Ramos (cell line): ENCODE results near the gene P3H4.
"Not testable (repeated sequence)": the region's sequence is repeated elsewhere in the genome, so short reads cannot be mapped to it uniquely, and the experiment has no call there.

ENCODE experiments used
- in situ Hi-C: fragments of 300-500 bp; cut with MboI; formaldehyde crosslinking; loops from one replicate; pipeline ENCODE4 v1.14.3; 2022; ENCODE audit warnings: low sequenced_read_pairs; ENCODE audit not compliant: unreplicated experiment

The P3H4 gene

DNA sequence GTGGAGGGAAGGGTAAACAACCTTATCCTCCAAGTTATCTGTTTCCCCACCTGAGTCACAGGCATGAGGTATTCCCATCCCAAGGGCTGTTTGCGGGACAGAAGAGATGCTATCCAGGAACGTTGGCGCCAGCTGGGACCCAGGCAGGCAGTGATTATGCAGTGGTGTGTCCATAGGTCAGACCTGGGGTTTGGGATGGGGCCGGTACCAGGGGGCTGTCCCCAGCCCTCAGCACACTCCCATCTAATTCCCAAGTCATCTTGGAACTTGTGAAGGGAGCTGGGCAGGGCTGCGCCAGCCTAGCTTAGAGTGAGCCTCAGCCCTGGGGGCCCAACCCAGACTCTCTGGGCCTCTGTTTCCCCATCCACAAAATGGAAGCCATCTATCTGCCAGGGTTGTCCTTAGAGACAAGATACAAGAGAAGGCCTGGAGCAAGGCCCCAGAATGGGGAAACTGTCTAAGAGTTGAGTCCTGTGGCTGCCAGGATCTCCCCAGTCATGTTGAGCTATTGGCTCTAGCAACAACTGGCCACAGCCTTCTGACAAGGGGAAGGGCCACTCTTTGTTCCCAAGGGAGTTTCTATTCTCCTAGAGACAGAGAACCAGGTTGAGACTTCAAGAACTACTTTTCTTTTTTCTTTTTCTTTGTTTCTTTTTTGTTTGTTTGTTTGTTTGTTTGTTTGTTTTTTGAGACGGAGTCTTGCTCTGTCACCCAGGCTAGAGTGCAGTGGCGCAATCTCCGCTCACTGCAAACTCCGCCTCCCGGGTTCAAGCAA, 15.4 kb downstream of the P3H4 start:
- in situ Hi-C loops: no loop called here

DNA sequence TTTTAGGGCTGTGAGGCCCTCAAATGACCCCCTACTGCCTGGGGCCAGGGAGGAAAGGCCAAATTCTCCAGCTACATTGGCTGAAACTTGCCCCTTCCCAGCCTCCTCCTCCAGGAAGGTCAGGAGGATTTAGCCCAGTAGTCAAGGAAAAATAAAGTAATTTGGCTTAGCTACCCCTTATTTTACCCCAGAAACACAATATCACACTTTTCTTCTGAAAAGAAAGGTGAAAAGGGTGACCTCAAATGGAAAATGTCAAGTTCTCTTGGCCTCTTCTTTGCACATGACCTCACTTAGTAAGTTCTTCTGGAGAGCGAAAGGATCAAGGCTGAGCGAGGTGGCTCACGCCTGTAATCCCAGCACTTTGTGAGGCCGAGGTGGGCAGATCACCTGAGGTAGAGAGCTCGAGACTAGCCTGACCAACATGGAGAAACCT, 17.2 kb downstream of the P3H4 start:
- in situ Hi-C loops: no loop called here

DNA sequence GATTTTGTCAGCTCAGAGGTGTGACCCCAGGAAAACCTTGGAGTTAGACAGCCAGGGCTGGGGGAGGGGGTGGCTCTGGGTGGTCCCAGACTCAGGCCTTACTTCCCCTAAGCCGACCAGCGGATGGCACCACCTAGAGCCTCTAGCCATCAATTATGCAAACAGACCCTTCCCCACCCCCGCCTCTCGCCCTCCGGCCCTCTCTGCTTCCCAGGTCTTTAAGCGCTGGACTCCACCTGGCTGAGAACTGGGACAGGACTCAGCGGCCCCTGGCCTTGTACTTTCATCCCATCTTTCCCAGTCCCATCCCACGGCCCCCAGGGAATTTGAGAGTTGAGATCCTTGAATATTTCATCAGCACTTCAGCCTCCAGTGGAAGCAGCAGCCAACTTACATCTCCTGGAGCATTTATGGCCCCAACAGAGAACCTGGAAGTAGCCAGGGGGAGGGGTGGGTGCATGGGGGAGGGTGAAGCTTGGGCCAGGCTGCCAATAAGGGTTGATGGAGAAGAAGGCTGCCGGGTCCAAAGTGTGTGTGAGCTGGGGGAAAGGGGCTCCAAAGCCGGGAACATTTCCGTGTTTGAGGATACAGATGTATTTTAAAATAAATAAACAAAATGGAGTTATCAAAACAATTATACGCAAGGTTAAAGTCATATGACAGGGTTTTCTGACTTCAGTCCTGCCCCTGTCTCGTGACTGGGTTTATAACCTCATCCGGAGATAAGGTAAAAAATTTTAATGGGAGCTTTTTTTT, 17.8 kb downstream of the P3H4 start:
- in situ Hi-C loops: no loop called here

DNA sequence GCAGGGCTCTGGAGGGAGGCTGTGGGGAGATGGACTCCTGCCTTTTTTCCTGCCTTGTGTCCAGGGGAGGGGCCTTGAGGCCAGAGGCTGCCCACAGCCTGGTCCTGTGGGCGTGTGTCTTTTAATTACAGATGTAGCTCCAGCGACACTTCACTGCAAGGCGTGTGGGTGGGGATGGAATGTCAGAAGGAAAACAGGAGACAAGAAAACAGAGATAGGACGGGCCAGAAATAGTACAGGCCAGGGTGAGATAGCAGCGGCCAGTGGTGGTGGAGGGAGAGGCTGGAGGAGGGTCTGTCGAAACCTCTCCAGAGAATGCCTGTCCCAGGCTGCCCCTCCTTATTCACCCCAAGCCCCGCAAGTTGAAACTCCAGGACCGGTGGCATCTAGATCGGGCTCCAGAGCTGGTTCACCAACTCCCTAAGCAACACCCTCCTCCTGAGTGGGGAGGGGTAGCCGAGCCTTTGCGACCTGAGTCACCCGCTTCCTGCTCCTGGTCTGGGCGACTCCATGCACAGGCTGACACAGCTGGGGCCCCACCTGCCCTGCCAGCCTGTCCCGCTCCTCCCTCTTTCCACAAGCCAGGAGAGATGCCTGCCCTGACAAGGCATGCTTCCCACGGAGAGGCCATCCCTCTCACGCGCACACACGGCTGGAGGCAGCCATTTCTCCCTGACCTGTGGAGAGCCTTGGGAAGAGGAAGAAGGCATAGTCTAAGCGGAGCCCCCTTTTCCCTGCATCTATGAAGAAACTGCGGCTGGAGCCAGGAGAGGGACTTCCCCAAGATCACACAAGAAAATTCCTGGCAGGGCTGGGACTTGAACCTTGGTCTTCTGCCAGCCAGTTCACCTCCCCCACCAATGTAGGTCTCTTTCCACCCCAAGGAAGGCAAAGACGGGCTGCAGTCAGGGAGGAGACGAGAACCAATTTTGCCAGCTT, 18.6 kb downstream of the P3H4 start:
- in situ Hi-C loops: no loop called here

DNA sequence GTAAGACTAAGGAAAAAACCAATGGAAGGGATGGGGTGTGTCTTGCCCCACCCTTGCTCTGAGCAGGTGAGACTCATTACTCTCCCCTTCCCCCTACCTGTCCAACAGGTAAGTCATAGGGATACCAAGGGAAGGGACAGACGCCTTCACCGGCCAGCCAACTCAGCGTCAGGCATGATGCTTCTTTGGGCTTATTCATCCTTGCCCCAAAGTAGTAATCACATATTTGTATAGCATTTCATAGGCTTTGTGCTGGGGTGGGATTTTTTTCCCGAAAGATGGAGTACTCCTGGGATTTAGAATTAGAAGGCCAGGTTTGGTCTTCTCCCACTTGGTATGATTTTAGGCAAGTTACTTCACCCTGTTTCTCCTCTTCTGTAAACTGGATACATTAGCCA, 24.7 kb downstream of the P3H4 start:
- in situ Hi-C loops: no loop called here

DNA sequence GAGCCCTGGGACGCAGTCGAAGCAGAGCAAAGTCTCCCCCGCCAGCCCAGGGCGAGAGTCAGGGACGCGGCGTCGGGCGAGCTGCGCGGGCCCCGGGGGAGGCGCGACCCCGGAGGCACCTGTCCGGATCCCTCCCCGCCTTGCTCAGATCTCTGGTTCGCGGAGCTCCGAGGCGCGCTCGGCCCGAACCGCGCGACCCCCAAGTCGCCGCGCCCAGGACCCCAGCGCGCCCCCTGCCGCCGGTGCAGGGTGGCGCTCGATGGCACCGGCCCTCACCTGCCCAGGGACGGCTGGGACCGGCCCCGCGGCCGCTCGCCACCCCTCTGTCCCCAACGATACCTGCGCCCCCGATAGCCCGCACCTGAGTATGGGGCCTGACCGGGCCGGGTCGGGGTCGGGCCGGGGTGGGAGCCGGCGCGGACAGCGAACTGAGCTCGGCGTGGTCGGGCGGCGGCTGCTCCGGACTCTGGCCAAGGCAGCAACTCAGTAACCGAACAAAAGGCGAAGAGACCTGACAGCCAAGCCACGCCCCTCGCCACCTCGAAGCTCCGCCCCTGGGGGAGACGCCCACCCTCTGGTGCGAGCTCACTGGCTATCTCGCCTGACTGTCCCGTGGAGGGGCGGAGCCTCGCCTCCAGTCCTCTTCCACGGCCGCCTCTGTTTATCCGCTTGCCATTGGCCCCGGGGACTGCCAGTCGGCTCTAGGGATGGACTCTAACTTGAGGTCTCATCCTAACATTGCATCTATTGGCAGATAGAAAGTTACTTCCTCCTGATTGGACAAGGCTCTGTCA, 25.3 kb downstream of the P3H4 start, which contains the start of gene JUP:
Gene JUP, minus strand, starts transcription at position 485 of the 794 bp plus-strand sequence. CDS start 14,857 bp downstream, outside the sequence.
- in situ Hi-C loops: no loop called here

DNA sequence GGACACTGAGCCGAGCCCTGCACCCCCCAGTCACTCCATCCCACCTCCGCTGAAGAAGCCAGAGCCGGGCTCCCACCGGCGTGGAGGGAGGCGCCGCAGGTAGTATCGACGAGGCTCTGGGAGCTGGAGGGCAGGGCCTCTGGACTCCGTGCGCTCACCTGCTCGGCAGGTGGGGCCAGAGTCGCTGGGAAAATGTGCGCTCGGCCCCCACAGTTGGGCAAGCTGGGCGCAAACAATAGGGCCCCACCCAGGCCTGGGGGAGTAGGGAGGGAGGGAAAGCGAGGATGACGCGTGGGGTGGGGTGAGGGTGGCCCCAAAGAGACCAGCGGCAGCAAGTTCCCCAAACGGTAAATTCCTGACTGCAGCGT, 25.9 kb downstream of the P3H4 start:
- in situ Hi-C loops: no loop called here

DNA sequence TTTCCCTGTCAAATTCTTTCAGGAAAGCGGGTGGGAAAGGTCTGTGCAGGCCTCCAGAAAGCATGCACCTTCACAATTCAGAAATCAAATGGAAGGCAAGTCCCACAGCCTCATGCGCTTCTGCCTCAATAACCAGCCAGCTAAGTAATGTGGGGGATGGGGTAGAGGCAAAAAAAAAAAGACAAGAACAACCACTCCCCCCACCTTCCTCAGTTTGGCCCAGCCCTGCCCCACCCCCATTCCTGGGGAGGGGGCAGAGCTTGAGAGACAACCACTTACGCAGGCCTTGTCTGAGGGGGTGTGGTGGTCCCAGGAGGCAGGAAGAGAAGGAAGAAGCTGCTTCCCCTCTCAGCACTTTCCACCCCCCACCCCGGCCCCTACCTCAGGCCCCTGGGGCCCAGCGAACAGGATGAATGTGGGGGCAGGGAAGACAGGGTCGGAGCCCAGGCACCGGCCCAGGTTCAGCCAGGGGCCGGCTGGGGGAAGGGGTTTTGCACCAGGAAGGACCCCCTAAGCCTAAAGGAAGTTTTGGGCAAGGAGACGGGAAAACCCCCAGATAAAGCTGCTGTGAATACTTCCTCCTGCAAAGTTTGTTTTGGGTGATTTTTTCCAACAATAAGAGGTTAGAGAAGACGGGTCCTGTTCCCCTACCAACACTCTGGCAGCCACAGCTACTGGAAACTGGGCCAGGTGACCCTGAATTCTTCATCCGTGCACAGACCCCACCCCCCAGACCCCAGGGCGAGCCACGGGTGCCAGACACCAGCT, 26.5 kb downstream of the P3H4 start:
- in situ Hi-C loops: no loop called here

DNA sequence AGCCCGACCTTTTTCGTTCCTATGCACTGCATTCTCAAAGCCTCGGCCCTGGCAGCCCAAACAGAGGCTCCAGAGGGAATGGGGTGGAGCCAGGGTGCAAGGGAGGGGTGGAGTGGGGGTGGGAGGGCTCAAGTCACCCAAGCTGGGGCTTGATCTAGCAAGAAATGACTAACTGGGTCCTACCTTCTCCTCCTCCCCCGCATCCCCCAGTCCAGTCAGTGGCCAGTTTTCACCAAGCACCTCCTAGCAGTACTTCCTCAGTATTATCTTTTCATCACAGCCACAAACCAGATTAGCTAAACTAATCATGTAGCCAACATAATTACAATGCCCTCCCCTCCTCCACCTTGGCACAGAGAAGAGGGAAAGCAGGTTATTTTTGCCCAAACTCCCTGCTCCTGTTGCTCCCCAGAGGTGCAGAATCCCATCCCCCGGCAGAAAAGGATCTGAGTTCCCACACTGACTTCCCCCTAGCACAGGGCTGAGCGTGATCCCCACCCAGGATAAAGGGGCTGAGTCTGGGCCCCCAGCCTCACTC, 27.5 kb downstream of the P3H4 start:
- in situ Hi-C loops: no loop called here

DNA sequence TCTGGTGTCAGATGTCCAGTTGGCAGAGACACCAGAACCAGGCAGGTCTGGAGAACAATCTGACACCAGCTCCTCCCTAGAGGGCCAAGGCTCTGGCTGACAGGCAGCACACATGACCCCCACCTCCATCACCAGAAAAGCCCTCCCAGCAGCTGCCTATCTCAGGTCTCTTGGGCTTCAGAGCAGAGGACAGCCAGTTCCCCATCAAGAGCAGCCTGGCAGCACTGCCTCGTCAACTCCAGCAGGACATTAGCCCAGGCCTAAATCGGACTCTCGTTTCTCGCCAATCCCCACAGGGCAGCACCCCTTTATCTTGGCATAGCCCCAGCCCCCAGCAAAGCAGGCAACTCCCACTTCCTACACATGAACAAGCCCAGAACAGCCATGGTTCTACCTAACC, 29.6 kb downstream of the P3H4 start:
- in situ Hi-C loops: no loop called here

DNA sequence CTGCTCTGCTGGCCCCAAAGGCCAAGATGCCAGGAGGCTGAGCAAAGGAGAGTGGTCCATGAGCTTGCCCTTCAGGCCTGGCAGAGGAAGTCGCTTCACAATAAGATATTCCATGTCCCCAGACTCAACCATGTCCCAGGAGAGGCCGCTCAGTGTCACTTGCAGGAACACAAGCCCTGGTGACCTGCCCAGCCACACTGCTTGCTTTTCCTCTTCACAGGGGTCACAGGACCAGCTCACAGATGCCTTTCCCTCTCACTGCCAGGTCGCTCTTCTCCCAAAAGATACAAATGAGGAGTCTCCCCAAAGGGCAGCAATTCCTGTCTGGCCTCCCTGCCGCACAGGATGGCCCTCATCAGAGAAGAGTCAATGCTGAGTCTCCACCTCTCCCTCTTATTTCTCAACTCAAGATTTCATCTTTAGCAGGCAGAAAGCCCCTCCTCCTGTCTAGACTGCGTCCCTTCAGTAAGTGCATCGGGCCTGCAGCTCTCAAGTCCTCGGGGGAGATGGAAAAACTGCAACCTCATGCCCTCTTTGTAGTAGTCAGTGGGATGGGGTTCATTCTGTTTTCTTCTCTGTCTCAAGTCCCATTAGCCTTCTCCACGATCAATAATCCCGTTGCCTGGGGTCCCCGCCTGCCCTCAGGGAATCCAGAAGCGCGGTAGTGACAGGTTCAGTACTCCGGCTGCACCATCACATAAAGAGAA, 30.2 kb downstream of the P3H4 start:
- in situ Hi-C loops: no loop called here

DNA sequence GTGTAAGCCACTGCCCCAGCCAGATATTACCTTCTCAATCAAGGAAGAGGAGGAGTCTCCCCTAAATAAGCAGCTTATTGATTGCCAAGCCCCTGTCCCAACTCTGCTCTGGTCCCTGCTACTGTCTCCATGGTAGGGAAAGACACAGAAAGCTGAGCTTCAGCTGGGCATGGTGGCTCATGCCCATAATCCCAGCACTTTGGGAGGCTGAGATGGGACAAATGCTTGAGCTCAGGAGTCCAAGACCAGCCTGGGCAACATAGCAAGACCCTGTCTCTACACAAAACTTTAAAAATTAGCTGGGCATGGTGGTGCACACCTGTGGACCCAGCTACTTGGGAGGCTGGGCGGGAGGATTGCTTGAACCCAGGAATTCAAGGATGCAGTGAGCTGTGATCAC, 31.8 kb downstream of the P3H4 start:
- in situ Hi-C loops: no loop called here

DNA sequence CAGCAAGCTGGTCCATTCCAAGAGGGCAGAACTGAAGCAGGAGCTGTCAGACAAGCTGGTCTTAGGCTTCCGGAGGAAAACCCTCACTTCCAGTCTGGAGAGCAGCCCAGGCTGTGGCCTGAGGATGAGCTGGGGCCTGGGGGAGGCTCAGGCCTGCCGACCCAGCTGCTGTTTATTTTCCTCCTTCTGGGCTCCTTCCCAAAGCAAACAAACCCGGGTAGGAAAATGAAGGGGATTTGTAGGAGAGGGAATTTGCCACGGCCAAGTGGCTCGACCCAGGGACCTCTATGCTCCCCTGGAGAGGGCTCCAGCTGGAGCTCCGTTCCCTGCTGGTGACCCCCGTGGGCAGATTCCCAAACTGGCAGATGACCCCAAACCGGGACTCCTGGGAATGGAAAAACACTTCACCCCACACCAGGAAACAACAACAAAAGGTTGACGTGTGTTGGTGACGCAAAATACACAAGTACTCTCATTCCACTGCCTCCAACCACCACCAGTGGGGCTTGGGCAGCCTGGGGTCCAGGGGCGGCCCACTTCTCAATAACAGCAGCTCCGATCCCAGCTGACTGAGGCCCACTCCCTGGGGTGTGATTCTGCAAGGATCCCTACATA, 34.1 kb downstream of the P3H4 start:
- in situ Hi-C loops: no loop called here

DNA sequence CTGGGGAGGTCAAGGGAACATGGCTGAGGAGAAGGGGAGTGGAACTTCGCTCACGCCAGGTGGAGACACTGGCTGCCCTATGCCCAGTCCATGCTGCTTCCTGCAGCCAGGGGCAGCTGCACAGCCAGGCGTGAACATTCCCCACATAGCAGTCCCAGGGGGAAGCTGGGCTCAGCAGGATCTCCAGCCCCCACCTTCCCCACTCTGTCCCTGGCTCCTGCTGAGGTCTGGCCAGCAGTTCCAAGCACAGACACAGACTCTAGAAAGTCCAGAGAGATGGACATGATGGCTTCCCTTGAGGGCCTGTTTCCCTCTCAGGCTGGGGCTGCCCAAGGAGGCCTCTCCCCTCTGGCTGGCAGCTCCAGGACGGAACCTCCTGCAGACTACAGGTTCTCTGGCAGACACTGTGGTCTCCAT, 34.6 kb downstream of the P3H4 start:
- in situ Hi-C loops: no loop called here

DNA sequence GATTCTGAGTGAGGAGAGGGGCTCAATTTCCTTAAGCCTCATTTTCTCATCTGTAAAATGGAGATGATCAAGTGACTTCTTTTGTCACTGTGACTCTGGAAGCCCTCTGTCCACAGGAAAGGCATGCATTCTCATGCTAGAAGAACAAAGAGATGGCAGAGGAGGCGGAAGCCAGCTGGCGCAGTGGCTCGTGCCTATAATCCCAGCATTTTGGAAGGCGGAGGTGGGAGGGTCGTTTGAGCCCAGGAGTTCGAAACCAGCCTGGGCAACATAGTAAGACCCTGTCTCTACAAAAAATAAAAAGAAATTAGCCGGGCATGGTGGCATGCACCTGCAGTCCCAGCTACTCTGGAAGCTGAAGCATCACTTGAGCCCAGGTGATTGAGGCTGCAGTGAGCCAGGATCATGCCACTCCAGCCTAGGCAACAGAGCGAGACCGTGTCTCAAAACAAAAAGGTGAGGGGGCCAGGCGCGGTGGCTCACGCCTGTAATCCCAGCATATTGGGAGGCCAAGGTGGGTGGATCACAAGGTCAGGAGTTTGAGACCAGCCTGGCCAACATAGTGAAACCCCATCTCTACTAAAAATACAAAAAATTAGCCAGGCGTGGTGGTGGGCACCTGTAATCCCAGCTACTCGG, 35.4 kb downstream of the P3H4 start:
- in situ Hi-C loops: not testable (repeated sequence)

DNA sequence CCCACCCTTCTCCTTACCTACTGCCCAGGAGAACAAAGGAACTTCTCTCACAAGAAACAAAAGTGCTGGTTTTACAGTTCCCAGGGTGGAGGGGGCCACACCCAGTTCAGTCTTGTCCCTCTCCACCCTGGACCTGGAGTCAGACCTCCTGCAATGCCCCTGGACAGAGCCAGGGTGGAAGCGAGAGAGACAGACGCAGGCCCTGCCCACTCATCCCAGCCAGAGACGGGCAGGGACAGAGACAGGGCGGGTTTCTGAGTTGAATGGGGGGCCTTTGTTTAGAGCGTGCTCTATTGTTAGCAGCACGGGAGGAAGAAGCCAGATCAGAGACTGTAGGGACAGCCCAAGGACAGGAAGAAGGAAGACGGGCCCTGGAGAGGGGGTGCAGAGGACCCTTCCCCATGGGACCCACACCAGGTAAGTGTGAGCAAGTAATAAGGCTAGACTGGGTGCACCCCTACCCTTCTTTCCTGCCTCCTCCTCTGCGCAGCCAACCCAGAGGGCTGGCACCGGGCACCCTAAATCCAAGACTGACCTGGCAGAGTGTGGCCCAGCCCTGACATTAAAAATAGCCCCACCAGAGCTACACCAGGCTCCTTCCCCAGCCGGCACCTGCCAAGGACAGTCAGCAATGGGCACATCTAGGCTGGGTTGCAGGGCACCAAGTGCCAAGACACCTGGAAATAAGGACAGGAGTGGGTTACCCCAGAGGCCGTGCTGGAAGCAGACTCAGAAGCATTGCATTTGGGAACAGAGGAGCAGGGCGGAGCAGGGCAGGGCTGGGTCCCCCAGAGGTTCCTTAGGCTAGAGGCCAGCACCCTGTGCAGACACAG, 36.1 kb downstream of the P3H4 start:
- in situ Hi-C loops: no loop called here
